H9 (cell line): Measurements from ENCODE around the gene DLG5. TPM values are rescaled to one million over a fixed set of nuclear protein-coding genes. Genes with fewer than 3 reads are reported as not detected.

Source experiments
- DNase-seq: peaks from one replicate; pipeline ENCODE4 v3.0.0-alpha.2; 2017
- H2AFZ ChIP-seq: one replicate; pipeline ENCODE4 v1.6.1; 2013; ENCODE audit warnings: mild to moderate bottlenecking, low read length, control low read depth, moderate library complexity
- H2AK5ac ChIP-seq: 2 replicates; pipeline ENCODE4 v1.6.1; 2013; ENCODE audit warnings: low read length, control low read depth, mixed read lengths; ENCODE audit not compliant: insufficient read length
- H2BK120ac ChIP-seq: one replicate; pipeline ENCODE4 v1.6.1; 2013; ENCODE audit warnings: low read depth, mild to moderate bottlenecking, low read length, control low read depth, inconsistent platforms; ENCODE audit not compliant: poor library complexity, severe bottlenecking
- H2BK12ac ChIP-seq: 2 replicates; pipeline ENCODE4 v1.6.1; 2013; ENCODE audit warnings: low read length, control low read depth, mixed read lengths, low read depth; ENCODE audit not compliant: insufficient read length
- H2BK15ac ChIP-seq: 2 replicates; pipeline ENCODE4 v1.6.1; 2013; ENCODE audit warnings: low read depth, low read length, control low read depth
- H2BK20ac ChIP-seq: one replicate; pipeline ENCODE4 v1.6.1; 2013; ENCODE audit warnings: low read depth, mild to moderate bottlenecking, low read length, control low read depth, inconsistent platforms; ENCODE audit not compliant: poor library complexity, severe bottlenecking
- H2BK5ac ChIP-seq: 2 replicates; pipeline ENCODE4 v1.6.1; 2013; ENCODE audit warnings: low read length, control low read depth, mixed read lengths; ENCODE audit not compliant: insufficient read length
- H3K14ac ChIP-seq: 2 replicates; pipeline ENCODE4 v1.6.1; 2013; ENCODE audit warnings: low read length, control low read depth; ENCODE audit not compliant: insufficient read depth
- H3K18ac ChIP-seq: 2 replicates; pipeline ENCODE4 v1.6.1; 2013; ENCODE audit warnings: low read depth, mild to moderate bottlenecking, mixed read lengths, low read length, control low read depth; ENCODE audit not compliant: insufficient read length
- H3K23ac ChIP-seq: 2 replicates; pipeline ENCODE4 v1.6.1; 2013; ENCODE audit warnings: low read length, control low read depth, mixed read lengths, low read depth; ENCODE audit not compliant: insufficient read length
- H3K23me2 ChIP-seq: 2 replicates; pipeline ENCODE4 v1.6.1; 2013; ENCODE audit warnings: low read depth, mild to moderate bottlenecking, mixed read lengths, low read length, control low read depth; ENCODE audit not compliant: insufficient read length, poor library complexity, severe bottlenecking
- H3K27ac ChIP-seq: 2 replicates; pipeline ENCODE4 v1.5.1; 2013; ENCODE audit warnings: low read length, control low read depth, mixed read lengths, low read depth; ENCODE audit not compliant: insufficient read length
- H3K27me3 ChIP-seq: 2 replicates; pipeline ENCODE4 v1.6.1; 2013; ENCODE audit warnings: low read length, control low read depth, inconsistent platforms; ENCODE audit not compliant: insufficient read depth
- H3K4ac ChIP-seq: 2 replicates; pipeline ENCODE4 v1.6.1; 2013; ENCODE audit warnings: low read depth, mild to moderate bottlenecking, control low read depth, inconsistent platforms, low read length, moderate library complexity
- H3K4me1 ChIP-seq: 2 replicates; pipeline ENCODE4 v1.6.1; 2013; ENCODE audit warnings: low read length, control low read depth, inconsistent platforms; ENCODE audit not compliant: insufficient read depth
- H3K4me2 ChIP-seq: 2 replicates; pipeline ENCODE4 v1.6.1; 2013; ENCODE audit warnings: low read length, control low read depth, mixed read lengths; ENCODE audit not compliant: insufficient read length, insufficient read depth
- H3K56ac ChIP-seq: 2 replicates; pipeline ENCODE4 v1.6.1; 2013; ENCODE audit warnings: low read depth, mild to moderate bottlenecking, mixed read lengths, low read length, control low read depth; ENCODE audit not compliant: insufficient read length
- H3K79me1 ChIP-seq: 2 replicates; pipeline ENCODE4 v1.6.1; 2013; ENCODE audit warnings: low read depth, mild to moderate bottlenecking, moderate library complexity, low read length, control low read depth, inconsistent platforms; ENCODE audit not compliant: insufficient read depth, poor library complexity, severe bottlenecking
- H3K79me2 ChIP-seq: 2 replicates; pipeline ENCODE4 v1.6.1; 2013; ENCODE audit warnings: low read length, control low read depth, inconsistent platforms; ENCODE audit not compliant: insufficient read depth
- H3K9ac ChIP-seq: 2 replicates; pipeline ENCODE4 v1.6.1; 2013; ENCODE audit warnings: low read length, control low read depth, mixed read lengths; ENCODE audit not compliant: insufficient read length; ENCODE audit errors: extremely low read depth
- H3K9me3 ChIP-seq: one replicate; pipeline ENCODE4 v1.6.1; 2013; ENCODE audit warnings: low read depth, low read length, inconsistent platforms; ENCODE audit not compliant: control insufficient read depth
- H3T11ph ChIP-seq: one replicate; pipeline ENCODE4 v1.6.1; 2013; ENCODE audit warnings: mild to moderate bottlenecking, low read length, control low read depth, inconsistent platforms
- H4K20me1 ChIP-seq: one replicate; pipeline ENCODE4 v1.6.1; 2013; ENCODE audit not compliant: control insufficient read depth, insufficient read length, insufficient read depth
- H4K5ac ChIP-seq: 2 replicates; pipeline ENCODE4 v1.6.1; 2013; ENCODE audit warnings: low read depth, mild to moderate bottlenecking, mixed read lengths, low read length, control low read depth; ENCODE audit not compliant: insufficient read length
- H4K8ac ChIP-seq: replicated peaks from 2 replicates; pipeline ENCODE4 v1.6.1; 2013; ENCODE audit warnings: low read length, control low read depth, mixed read lengths, low read depth; ENCODE audit not compliant: insufficient read length
- H4K91ac ChIP-seq: 2 replicates; pipeline ENCODE4 v1.6.1; 2013; ENCODE audit warnings: low read depth, mild to moderate bottlenecking, moderate library complexity, mixed read lengths, low read length, control low read depth; ENCODE audit not compliant: insufficient read length
- H3K27ac Mint-ChIP-seq, 3 experiments: 2 replicates in 2 of 3; 3 replicates in 1 of 3; pipeline ENCODE4 v1.8.0; 2020 to 2021; ENCODE audit warnings: mixed read lengths in 3 of 3, mild to moderate bottlenecking in 1 of 3, moderate library complexity in 1 of 3
- H3K27me3 Mint-ChIP-seq: 2 replicates; pipeline ENCODE4 v1.8.0; 2021; ENCODE audit warnings: low read depth, mild to moderate bottlenecking, moderate library complexity, mixed read lengths
- H3K36me3 Mint-ChIP-seq, 3 experiments: 2 replicates in 2 of 3; 3 replicates in 1 of 3; pipeline ENCODE4 v1.8.0; 2020 to 2021; ENCODE audit warnings: low read depth in 3 of 3, mixed read lengths in 3 of 3; ENCODE audit not compliant: insufficient read depth in 1 of 3
- H3K4me1 Mint-ChIP-seq, 2 experiments: 2 replicates each; pipeline ENCODE4 v1.8.0; 2020; ENCODE audit warnings: mixed read lengths in 2 of 2
- H3K4me3 Mint-ChIP-seq, 2 experiments: 2 replicates in 1 of 2; 3 replicates in 1 of 2; pipeline ENCODE4 v1.8.0; 2020 to 2021; ENCODE audit warnings: mild to moderate bottlenecking in 2 of 2, mixed read lengths in 2 of 2, moderate library complexity in 1 of 2
- H3K9me3 Mint-ChIP-seq, 2 experiments: 2 replicates in 1 of 2; 3 replicates in 1 of 2; pipeline ENCODE4 v1.8.0; 2020; ENCODE audit warnings: mild to moderate bottlenecking in 2 of 2, mixed read lengths in 2 of 2, moderate library complexity in 1 of 2
- CTCF ChIP-seq: fragments of 200-600 bp; sonication (generic); conservative IDR thresholded peaks from 3 replicates; pipeline ENCODE4 v1.8.0; 2021; ENCODE audit warnings: antibody characterized with exemption, mild to moderate bottlenecking
- WGBS: extraction: QIAGEN DNeasy Blood & Tissue Kit; methylation state at CpG from one replicate; pipeline ENCODE4 v1.1.7; 2013; ENCODE audit warnings: missing lambda C conversion rate, low lambda C conversion rate, mixed read lengths; ENCODE audit not compliant: insufficient read length; ENCODE audit errors: extremely low coverage; 5-methylcytosine and 5-hydroxymethylcytosine counted together
- total RNA-seq: library from RNA; stranded (reverse); gene quantifications from 2 replicates; pipeline ENCODE4 v1.2.1, GENCODE V29; 2021

Gene DLG5
- total RNA-seq, 1 experiment from 2014 or later: 67.4 TPM

GRCh38 chr10:77793831-77794230 lies 132.7 kb downstream of the DLG5 start:
- Histone ChIP-seq H4K8ac (no peak overlapping the region), H4K5ac (no peak overlapping the region), H3K23ac (no peak overlapping the region), H4K91ac (no peak overlapping the region), H3K14ac (no peak overlapping the region), H3T11ph (no peak overlapping the region), H2BK20ac (no peak overlapping the region), H3K79me2 (no peaks in the 10 kb centered on the region), H3K79me1 (no peaks in the 10 kb centered on the region), H3K27ac (no peak overlapping the region), H2BK120ac (no peak overlapping the region), H3K9me3 (no peaks in the 10 kb centered on the region), H3K4me2 (no peak overlapping the region), H3K27me3 (no peaks in the 10 kb centered on the region), H3K9ac (no peak overlapping the region), H3K56ac (no peak overlapping the region), H3K23me2 (no peaks in the 10 kb centered on the region), H2AFZ (no peak overlapping the region), H2BK12ac (no peak overlapping the region), H3K4me1 (no peaks in the 10 kb centered on the region; the same call in 1 of the 2 replicates), H2BK15ac (no peak overlapping the region), H2AK5ac (no peak overlapping the region), H2BK5ac (no peak overlapping the region), H3K18ac (no peak overlapping the region), H4K20me1 (no peaks in the 10 kb centered on the region), H3K4ac (no peak overlapping the region)
- no CpG with 5 or more reads among the region's 7 CpGs for WGBS
- DNase-seq: no peak
- Mint-ChIP-seq H3K4me1 (peaks cover 0 to 3% of the 10 kb centered on the region in 2 experiments; a peak in 1 of 4 replicates), H3K27ac (peak overlapping the region in 1 of 3 experiments; percentile 68; a peak in 2 of 7 replicates), H3K9me3 (no peaks in the 10 kb centered on the region), H3K27me3 (no peaks in the 10 kb centered on the region), H3K4me3 (no peak overlapping the region; a peak in 1 of 5 replicates), H3K36me3 (peaks cover 35 to 81% (median 79%) of the 10 kb centered on the region in 3 experiments; a peak in 6 of 7 replicates)
- TF ChIP-seq CTCF: no peak
